GM19463 (cell line): ENCODE measurements around the gene GRK1.
"Not testable (repeated sequence)": the region's sequence is repeated elsewhere in the genome, so short reads cannot be mapped to it uniquely, and the experiment has no call there.

Experiments
- ATAC-seq: cut with Tn5 transposase; IDR thresholded peaks from one replicate; pipeline ENCODE4 v1.9.1; 2021; ENCODE audit warnings: mild to moderate bottlenecking, moderate library complexity; ENCODE audit not compliant: unreplicated experiment

The GRK1 gene

GRCh38 chr13:113742000-113742441, 75.0 kb downstream of the GRK1 start:
- no peak for ATAC-seq

GRCh38 chr13:113742445-113743120, 75.6 kb downstream of the GRK1 start:
- no peak for ATAC-seq

GRCh38 chr13:113743366-113744195, 76.6 kb downstream of the GRK1 start:
- ATAC-seq: no peak

GRCh38 chr13:113744197-113745000, 77.4 kb downstream of the GRK1 start:
- no peak for ATAC-seq

GRCh38 chr13:113745059-113745458, 78.0 kb downstream of the GRK1 start:
- ATAC-seq: no peak

- ATAC-seq: not testable (repeated sequence)
Observed at GRCh38 chr13:113745500-113746142, 78.6 kb downstream of the GRK1 start.

- ATAC-seq: no peak
Observed at GRCh38 chr13:113746143-113746525, 79.1 kb downstream of the GRK1 start.

GRCh38 chr13:113746671-113747070, 79.7 kb downstream of the GRK1 start:
- no peak for ATAC-seq

- ATAC-seq: no peak
Observed at GRCh38 chr13:113747291-113747833, 80.3 kb downstream of the GRK1 start.

- ATAC-seq: no peak
Observed at GRCh38 chr13:113748101-113748861, 81.3 kb downstream of the GRK1 start.

GRCh38 chr13:113748862-113749451, 81.9 kb downstream of the GRK1 start:
- ATAC-seq: no peak

- no peak for ATAC-seq
Observed at GRCh38 chr13:113749507-113749906, 82.5 kb downstream of the GRK1 start.

GRCh38 chr13:113749967-113750366, 82.9 kb downstream of the GRK1 start:
- ATAC-seq: no peak

GRCh38 chr13:113750554-113751399, 83.8 kb downstream of the GRK1 start:
- no peak for ATAC-seq

- no peak for ATAC-seq
Observed at GRCh38 chr13:113751491-113751890, 84.5 kb downstream of the GRK1 start.

- ATAC-seq: not testable (repeated sequence)
Observed at GRCh38 chr13:113752211-113752986, 85.4 kb downstream of the GRK1 start.

- ATAC-seq: no peak
Observed at GRCh38 chr13:113753171-113753570, 86.2 kb downstream of the GRK1 start.

- ATAC-seq: no peak
Observed at GRCh38 chr13:113754242-113754641, 87.2 kb downstream of the GRK1 start.
